ENCODE results near the gene TCF7. TPM values are rescaled to one million over a fixed set of nuclear protein-coding genes. Genes with fewer than 3 reads are reported as not detected.

Gene TCF7
- total and polyA plus RNA-seq, 2 of the 13 experiments (the other 11 are each of a cell fraction or from before 2014, with no cell fraction given): 6.3 to 6.8 TPM

DNA sequence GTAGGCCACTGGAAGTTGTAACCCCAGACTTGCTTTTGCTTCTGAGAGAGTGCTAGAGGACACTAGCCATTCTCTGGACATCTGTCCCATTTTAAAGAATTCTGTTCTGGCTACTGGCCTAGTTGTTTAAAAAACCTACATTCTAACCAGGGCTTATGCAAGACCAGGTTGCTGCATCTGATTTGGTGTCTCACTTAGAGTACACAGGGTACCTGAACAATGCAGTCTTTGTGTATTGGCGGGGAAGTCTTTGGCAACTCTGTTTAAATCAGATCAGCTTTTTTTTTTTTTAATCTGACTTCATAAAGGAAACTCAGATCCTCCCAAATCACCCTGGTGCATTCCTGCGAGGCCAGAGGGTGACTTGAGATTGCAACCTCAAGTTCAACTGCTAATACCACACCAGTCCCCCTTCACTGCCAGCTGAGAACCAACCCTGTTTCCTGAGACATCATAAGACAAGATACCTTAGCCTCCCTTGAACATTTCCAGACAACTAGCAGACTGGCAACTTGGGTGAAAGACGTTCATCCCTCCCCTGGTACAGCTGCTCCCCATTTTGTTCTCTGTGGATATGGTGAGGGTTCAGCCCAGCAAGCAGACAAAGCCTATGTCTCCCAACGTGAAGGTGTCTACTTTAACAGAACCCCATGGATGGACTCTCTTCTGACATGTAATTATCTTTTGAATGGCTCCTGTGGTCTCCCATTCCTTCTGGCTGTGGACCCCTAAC is 35.3 kb downstream of the TCF7 start:
- peak; percentile 83 for ATAC-seq
- Histone ChIP-seq H3K27me3 (ENCODE audit: control insufficient read depth in 1 of 2, insufficient read depth in 2 of 2, low read length in 2 of 2) (no peaks in the 10 kb centered on the region), H3K79me2 (ENCODE audit: insufficient read depth, low read length) (peaks cover 15% of the 10 kb centered on the region), H3K4me1 (ENCODE audit: insufficient read depth, low read length) (peaks cover 30% of the 10 kb centered on the region), H3K4me2 (ENCODE audit: low read depth, low read length) (peak overlapping the region; percentile 19; the same call in 1 of the 2 replicates), H3K4me3 (replicated peaks in 1 of 3; ENCODE audit: insufficient read depth in 1 of 3, low read depth in 2 of 3, low read length in 3 of 3) (no peak overlapping the region; a peak in 1 of 6 replicates), H3K9ac (ENCODE audit: insufficient read depth, low read depth, low read length) (no peak overlapping the region), H3K9me3 (ENCODE audit: low read length) (no peaks in the 10 kb centered on the region), H3K27ac (ENCODE audit: extremely low read length, insufficient read depth, low read length) (peak overlapping the region; percentile 64), H2AFZ (ENCODE audit: low read length) (no peak overlapping the region), H4K20me1 (ENCODE audit: insufficient read depth, low read length) (peaks cover 11% of the 10 kb centered on the region), H3K36me3 (replicated peaks in 1 of 2; ENCODE audit: control insufficient read depth in 1 of 2, insufficient read depth in 2 of 2, low read length in 2 of 2) (peaks cover 17 to 68% of the 10 kb centered on the region in 2 experiments)
- CTCF ChIA-PET (ENCODE audit: low intra/inter-chr PET ratio, low total read pairs): interaction anchor here (1.0 kb wide), 1 partner anchor 110 kb away, joined by 3 read pairs; no protein-coding TSS in a partner anchor
- FAIRE-seq: peak; percentile 96
- BruUV-seq (replicated peaks): no TSS peak
- DNase-seq (ENCODE audit: low spot score): peak; percentile 94
- POLR2A ChIA-PET: interaction anchor here (0.6 to 2.0 kb wide), 7 partner anchors 9 to 110 kb away, joined by 3 to 9 read pairs (median 5); partner anchors contain the start of gene TCF7
- WGBS (ENCODE audit: low lambda C conversion rate): 19% methylated on average over 4 of the region's 4 CpGs
- intact Hi-C loops (cut with micrococcal nuclease; ENCODE audit: unreplicated experiment) (no loop called here), in situ Hi-C loops (cut with HindIII; ENCODE audit: extremely low pct_ligation_motif_present, low pct_unique_long_range_greater_than_20kb) (no loop called here)
- no peak for TF ChIP-seq FOXA1 (IDR thresholded peaks at IDR 0.05)
- TF ChIP-seq FOXA1 (CRISPR knock-in tag; IDR thresholded peaks at IDR 0.05): peak; percentile 81
- TF ChIP-seq CREB1 (IDR thresholded peaks at IDR 0.05): no peak
- peak; percentile 49; the same call in 1 of the 2 replicates for TF ChIP-seq CREB1 (CRISPR knock-in tag; IDR thresholded peaks at IDR 0.05)
- TF ChIP-seq RARA (CRISPR knock-in tag; IDR thresholded peaks at IDR 0.05): peak; percentile 44
- peak; percentile 65 for TF ChIP-seq ZGPAT (CRISPR knock-in tag; IDR thresholded peaks at IDR 0.05)
- TF ChIP-seq ASH2L (IDR thresholded peaks at IDR 0.05; ENCODE audit: insufficient read length, low read depth, low read length): peak; percentile 27
- 0 out of 2 replicates have a peak, but pooled peaks have one; percentile 27 for TF ChIP-seq HMG20B (CRISPR knock-in tag; conservative IDR thresholded peaks at IDR 0.05)
- TF ChIP-seq NCOR1 (IDR thresholded peaks at IDR 0.05; ENCODE audit: borderline replicate concordance, low read length): peak; percentile 65; the same call in 1 of the 2 replicates
- TF ChIP-seq PATZ1 (CRISPR knock-in tag; IDR thresholded peaks at IDR 0.05): peak; percentile 24; the same call in 1 of the 2 replicates
- TF ChIP-seq NCOA2 (CRISPR knock-in tag; IDR thresholded peaks at IDR 0.05): peak; percentile 64
- no peak for TF ChIP-seq ZNF10 (CRISPR knock-in tag; IDR thresholded peaks at IDR 0.05; ENCODE audit: borderline replicate concordance, low read depth)
- TF ChIP-seq ARID5B (CRISPR knock-in tag; IDR thresholded peaks at IDR 0.05): peak; percentile 53; the same call in 1 of the 2 replicates
- 0 out of 2 replicates have a peak, but pooled peaks have one; percentile 39 for TF ChIP-seq ZFP1 (CRISPR knock-in tag; IDR thresholded peaks at IDR 0.05)
- peak; percentile 29 for TF ChIP-seq FOXP4 (CRISPR knock-in tag; IDR thresholded peaks at IDR 0.05)

All from HepG2 (cell line).